GM12892 (cell line): ENCODE results near the gene PCYT2.

Experiments used
- POLR2A ChIP-seq: IDR thresholded peaks from 2 replicates; pipeline ENCODE4 v1.6.1; 2011; ENCODE audit warnings: low read depth, low read length, control low read depth
- POLR2AphosphoS5 ChIP-seq: IDR thresholded peaks from 2 replicates; pipeline ENCODE4 v1.6.1; 2011; ENCODE audit warnings: low read depth, low read length, control low read depth

GRCh38 chr17:81865733-81866439 lies 45.3 kb downstream of the PCYT2 start:
- peak; percentile 68 for TF ChIP-seq POLR2A
- peak; percentile 77 for TF ChIP-seq POLR2AphosphoS5
